ENCODE measurements around the gene MIOS.

Gene MIOS

GRCh38 chr7:7607010-7607409 lies 40.3 kb downstream of the MIOS start:
- Histone ChIP-seq H3K4me1 (ENCODE audit: low read length) (no peaks in the 10 kb centered on the region), H3K9me3 (replicated peaks; ENCODE audit: insufficient read depth, low read length) (no peaks in the 10 kb centered on the region), H3K4me2 (ENCODE audit: low read depth, low read length) (no peak overlapping the region), H3K27ac (ENCODE audit: low read length) (no peak overlapping the region), H2AFZ (ENCODE audit: low read length) (no peak overlapping the region), H3K9ac (ENCODE audit: low read length) (no peak overlapping the region), H3K79me2 (ENCODE audit: low read length) (no peaks in the 10 kb centered on the region), H4K20me1 (ENCODE audit: insufficient read depth, low read length) (no peaks in the 10 kb centered on the region), H3K4me3 (ENCODE audit: low read length) (no peak overlapping the region), H3K9me2 (replicated peaks; ENCODE audit: insufficient read depth, low read length) (no peaks in the 10 kb centered on the region), H3K36me3 (replicated peaks; ENCODE audit: insufficient read depth, low read length) (no peaks in the 10 kb centered on the region), H3F3A (ENCODE audit: insufficient read depth, low read length) (no peaks in the 10 kb centered on the region), H3K27me3 (replicated peaks; ENCODE audit: insufficient read depth, low read length) (no peaks in the 10 kb centered on the region)
- TF ChIP-seq EZH2 (optimal IDR thresholded peaks at IDR 0.05; ENCODE audit: low read depth, low read length): no peak
- TF ChIP-seq EZH2phosphoT487 (IDR thresholded peaks at IDR 0.05; ENCODE audit: low read length): no peak
- TF ChIP-seq CTCF (IDR thresholded peaks at IDR 0.05; ENCODE audit: low read length): no peak
- no peak for DNase-seq

- H3K9ac ChIP-seq (ENCODE audit: low read length): no peak overlapping the region
- H3F3A ChIP-seq (ENCODE audit: insufficient read depth, low read length): no peaks in the 10 kb centered on the region
- no peaks in the 10 kb centered on the region for H3K9me3 ChIP-seq (replicated peaks; ENCODE audit: insufficient read depth, low read length)
- no peaks in the 10 kb centered on the region for H3K79me2 ChIP-seq (ENCODE audit: low read length)
- H3K4me3 ChIP-seq (ENCODE audit: low read length): no peak overlapping the region
- TF ChIP-seq EZH2 (optimal IDR thresholded peaks at IDR 0.05; ENCODE audit: low read depth, low read length) (no peak), CTCF (IDR thresholded peaks at IDR 0.05; ENCODE audit: low read length) (no peak), EZH2phosphoT487 (IDR thresholded peaks at IDR 0.05; ENCODE audit: low read length) (no peak)
- H3K4me1 ChIP-seq (ENCODE audit: low read length): no peaks in the 10 kb centered on the region
- no peaks in the 10 kb centered on the region for H3K9me2 ChIP-seq (replicated peaks; ENCODE audit: insufficient read depth, low read length)
- no peaks in the 10 kb centered on the region for H3K27me3 ChIP-seq (replicated peaks; ENCODE audit: insufficient read depth, low read length)
- H4K20me1 ChIP-seq (ENCODE audit: insufficient read depth, low read length): no peaks in the 10 kb centered on the region
- no peak overlapping the region for H3K4me2 ChIP-seq (ENCODE audit: low read depth, low read length)
- H3K27ac ChIP-seq (ENCODE audit: low read length): no peak overlapping the region
- no peak for DNase-seq
- no peaks in the 10 kb centered on the region for H3K36me3 ChIP-seq (replicated peaks; ENCODE audit: insufficient read depth, low read length)
- H2AFZ ChIP-seq (ENCODE audit: low read length): no peak overlapping the region
These were observed 42.6 kb downstream of the MIOS start for GRCh38 chr7:7609330-7609729.

GRCh38 chr7:7612519-7612918 lies 45.8 kb downstream of the MIOS start:
- Histone ChIP-seq H3K27ac (ENCODE audit: low read length) (no peak overlapping the region), H3K4me2 (ENCODE audit: low read depth, low read length) (no peak overlapping the region), H3K36me3 (replicated peaks; ENCODE audit: insufficient read depth, low read length) (no peaks in the 10 kb centered on the region), H3K9ac (ENCODE audit: low read length) (no peak overlapping the region), H3K9me3 (replicated peaks; ENCODE audit: insufficient read depth, low read length) (no peaks in the 10 kb centered on the region), H3K4me3 (ENCODE audit: low read length) (no peak overlapping the region), H3K27me3 (replicated peaks; ENCODE audit: insufficient read depth, low read length) (no peaks in the 10 kb centered on the region), H3K9me2 (replicated peaks; ENCODE audit: insufficient read depth, low read length) (no peaks in the 10 kb centered on the region), H3F3A (ENCODE audit: insufficient read depth, low read length) (no peaks in the 10 kb centered on the region), H3K4me1 (ENCODE audit: low read length) (no peaks in the 10 kb centered on the region), H3K79me2 (ENCODE audit: low read length) (no peaks in the 10 kb centered on the region), H4K20me1 (ENCODE audit: insufficient read depth, low read length) (no peaks in the 10 kb centered on the region), H2AFZ (ENCODE audit: low read length) (no peak overlapping the region)
- DNase-seq: no peak
- TF ChIP-seq CTCF (IDR thresholded peaks at IDR 0.05; ENCODE audit: low read length) (no peak), EZH2phosphoT487 (IDR thresholded peaks at IDR 0.05; ENCODE audit: low read length) (no peak)

Data from MM.1S (cell line).